K562 (cell line): ENCODE measurements around the gene ANKRD34A. TPM values are rescaled to one million over a fixed set of nuclear protein-coding genes. Genes with fewer than 3 reads are reported as not detected.

Source experiments
- CXXC5 ChIP-seq: fragments of 250-450 bp; sonication (Bioruptor Pico); IDR thresholded peaks from 2 replicates; pipeline ENCODE4 v1.8.0; 2022; ENCODE audit warnings: inconsistent platforms, mild to moderate bottlenecking, moderate library complexity
- ETV6 ChIP-seq, 3 experiments: fragments of 150-350 bp in 1 of 3; sonication (generic) in 1 of 3; formaldehyde crosslinking in 1 of 3; IDR thresholded peaks; 2 replicates each; pipeline versions ENCODE4 v1.6.1 to v1.8.0; 2014 to 2022; ENCODE audit warnings: borderline replicate concordance in 2 of 3, low read depth in 2 of 3, antibody characterized with exemption in 1 of 3, low read length in 1 of 3, mild to moderate bottlenecking in 1 of 3, missing genetic modification reagents in 1 of 3
- FOSL1 ChIP-seq: fragments of 200-800 bp; sonication (Bioruptor generic); conservative IDR thresholded peaks from 2 replicates; pipeline ENCODE4 v1.6.1; 2016; ENCODE audit warnings: missing genetic modification characterization, missing compliant biosample characterization
- FOXK1 ChIP-seq: sonication (generic); formaldehyde crosslinking; IDR thresholded peaks from 2 replicates; pipeline ENCODE4 v1.8.0; 2022; ENCODE audit warnings: missing genetic modification reagents, mild to moderate bottlenecking, borderline replicate concordance
- HMGN3 ChIP-seq: IDR thresholded peaks from 2 replicates; pipeline ENCODE4 v1.6.1; 2011; ENCODE audit warnings: borderline replicate concordance, low read depth, mild to moderate bottlenecking, mixed read lengths, low read length; ENCODE audit not compliant: insufficient read length; ENCODE audit errors: extremely low read depth
- IFI16 ChIP-seq: fragments of 250-450 bp; sonication (Bioruptor Pico); IDR thresholded peaks from 2 replicates; pipeline ENCODE4 v2.1.2; 2022; ENCODE audit warnings: mild to moderate bottlenecking, inconsistent platforms
- PHF20 ChIP-seq: fragments of 450-650 bp; IDR thresholded peaks from 2 replicates; pipeline ENCODE4 v1.6.1; 2018; ENCODE audit not compliant: partially characterized antibody
- RBM17 ChIP-seq: fragments of 200-400 bp; formaldehyde crosslinking; IDR thresholded peaks from 2 replicates; pipeline ENCODE4 v1.6.1; 2017; ENCODE audit warnings: low read depth, mild to moderate bottlenecking, low read length, borderline replicate concordance
- TSC22D4 ChIP-seq: fragments of 450-650 bp; IDR thresholded peaks from 2 replicates; pipeline ENCODE4 v1.6.1; 2016; ENCODE audit warnings: missing genetic modification characterization, missing biosample characterization, control low read depth
- U2AF2 ChIP-seq: fragments of 200-400 bp; formaldehyde crosslinking; optimal IDR thresholded peaks from 2 replicates; pipeline ENCODE3; 2017; ENCODE audit warnings: low read depth, mild to moderate bottlenecking, low read length
- ZBTB1 ChIP-seq: sonication (generic); formaldehyde crosslinking; IDR thresholded peaks from 2 replicates; pipeline ENCODE4 v1.8.1; 2023; ENCODE audit warnings: missing genetic modification reagents, low read depth, mild to moderate bottlenecking, borderline replicate concordance
- ZBTB8A ChIP-seq: fragments of 450-650 bp; IDR thresholded peaks from 2 replicates; pipeline ENCODE4 v1.6.1; 2018; ENCODE audit warnings: mild to moderate bottlenecking, moderate library complexity; ENCODE audit not compliant: partially characterized antibody
- ZC3H8 ChIP-seq: fragments of 450-650 bp; IDR thresholded peaks from 2 replicates; pipeline ENCODE4 v1.6.1; 2017
- ZNF24 ChIP-seq: fragments of 450-650 bp; IDR thresholded peaks from 2 replicates; pipeline ENCODE4 v1.6.1; 2016
- ZNF589 ChIP-seq: fragments of 200-800 bp; sonication (Bioruptor generic); IDR thresholded peaks from 2 replicates; pipeline ENCODE4 v1.6.1; 2016; ENCODE audit warnings: low read depth, missing genetic modification characterization, missing compliant biosample characterization
- polyA plus RNA-seq, 8 experiments: library from polyadenylated mRNA; depleted of rRNA in 4 of 8; stranded (reverse) in 5 of 8; unstranded in 3 of 8; fragments of >200 nt; fragmentation: Nextera tagmentation in 2 of 8; fragmentation: Illumina TruSeq in 1 of 8; extraction: Ambion mirVana in 2 of 8; extraction: Trizol in 1 of 8; gene quantifications; 2 replicates each; pipeline versions ENCODE4 v1.2.1 to v1.2.3, GENCODE V29; 2011 to 2014; ENCODE audit warnings: inconsistent platforms in 1 of 8, missing spikeins in 1 of 8
- total RNA-seq, 7 experiments: library from RNA; depleted of rRNA in 6 of 7; stranded (reverse); fragments of >200 nt in 6 of 7; fragmentation: Illumina TruSeq in 2 of 7; extraction: Trizol in 2 of 7; gene quantifications; 2 replicates each; pipeline versions ENCODE4 v1.2.1 to v1.2.3, GENCODE V29; 2011 to 2021; ENCODE audit warnings: low replicate concordance in 1 of 7
- TF ChIP-seq, protein P1 (sequence below): fragments of 450-650 bp; IDR thresholded peaks from 2 replicates; pipeline ENCODE4 v1.6.1; 2016; ENCODE audit warnings: low read depth
- TF ChIP-seq, protein P2 (sequence below), 2 experiments: fragments of 450-650 bp in 1 of 2; sonication (generic) in 1 of 2; formaldehyde crosslinking in 1 of 2; IDR thresholded peaks in 1 of 2; conservative IDR thresholded peaks in 1 of 2; 2 replicates each; pipeline versions ENCODE4 v1.6.1 to v1.8.1; 2016 to 2023; ENCODE audit warnings: mild to moderate bottlenecking in 2 of 2, moderate library complexity in 2 of 2, inconsistent platforms in 1 of 2, missing genetic modification reagents in 1 of 2

ANKRD34A gene
- total and polyA plus RNA-seq, 9 of the 15 experiments (the other 6 are each of a cell fraction or from before 2014, with no cell fraction given) = 0.06 to 1.6 (median 0.43) TPM

DNA sequence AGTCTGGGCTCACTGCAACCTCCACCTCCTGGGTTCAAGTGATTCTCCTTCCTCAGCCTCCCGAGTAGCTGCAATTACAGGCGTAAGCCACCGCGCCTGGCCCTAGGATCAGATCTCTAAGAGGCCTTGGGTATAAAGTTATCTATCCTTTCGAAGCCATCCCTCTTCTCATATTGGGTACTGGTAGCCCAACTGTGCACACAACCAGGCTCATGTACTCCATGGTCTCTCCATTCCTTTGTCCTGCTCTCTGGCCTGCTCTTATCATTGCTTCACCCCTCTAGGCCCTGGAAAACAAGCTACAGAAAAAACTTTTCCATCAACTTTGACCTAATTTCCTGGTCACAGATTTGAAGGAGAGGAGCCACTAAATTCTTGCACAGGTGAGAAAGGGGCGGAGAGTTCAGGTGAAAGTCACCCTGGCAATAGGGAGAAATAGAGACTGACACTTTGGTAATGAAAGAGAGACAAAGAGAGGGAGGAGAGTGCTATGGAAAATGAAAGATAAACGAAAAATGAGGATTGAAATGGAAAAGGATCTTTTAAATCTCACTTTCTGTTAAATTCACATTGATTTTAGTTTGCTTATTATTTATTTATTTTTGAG lies 26.0 kb upstream of the ANKRD34A start (continued):
- TF ChIP-seq, protein P1, sequence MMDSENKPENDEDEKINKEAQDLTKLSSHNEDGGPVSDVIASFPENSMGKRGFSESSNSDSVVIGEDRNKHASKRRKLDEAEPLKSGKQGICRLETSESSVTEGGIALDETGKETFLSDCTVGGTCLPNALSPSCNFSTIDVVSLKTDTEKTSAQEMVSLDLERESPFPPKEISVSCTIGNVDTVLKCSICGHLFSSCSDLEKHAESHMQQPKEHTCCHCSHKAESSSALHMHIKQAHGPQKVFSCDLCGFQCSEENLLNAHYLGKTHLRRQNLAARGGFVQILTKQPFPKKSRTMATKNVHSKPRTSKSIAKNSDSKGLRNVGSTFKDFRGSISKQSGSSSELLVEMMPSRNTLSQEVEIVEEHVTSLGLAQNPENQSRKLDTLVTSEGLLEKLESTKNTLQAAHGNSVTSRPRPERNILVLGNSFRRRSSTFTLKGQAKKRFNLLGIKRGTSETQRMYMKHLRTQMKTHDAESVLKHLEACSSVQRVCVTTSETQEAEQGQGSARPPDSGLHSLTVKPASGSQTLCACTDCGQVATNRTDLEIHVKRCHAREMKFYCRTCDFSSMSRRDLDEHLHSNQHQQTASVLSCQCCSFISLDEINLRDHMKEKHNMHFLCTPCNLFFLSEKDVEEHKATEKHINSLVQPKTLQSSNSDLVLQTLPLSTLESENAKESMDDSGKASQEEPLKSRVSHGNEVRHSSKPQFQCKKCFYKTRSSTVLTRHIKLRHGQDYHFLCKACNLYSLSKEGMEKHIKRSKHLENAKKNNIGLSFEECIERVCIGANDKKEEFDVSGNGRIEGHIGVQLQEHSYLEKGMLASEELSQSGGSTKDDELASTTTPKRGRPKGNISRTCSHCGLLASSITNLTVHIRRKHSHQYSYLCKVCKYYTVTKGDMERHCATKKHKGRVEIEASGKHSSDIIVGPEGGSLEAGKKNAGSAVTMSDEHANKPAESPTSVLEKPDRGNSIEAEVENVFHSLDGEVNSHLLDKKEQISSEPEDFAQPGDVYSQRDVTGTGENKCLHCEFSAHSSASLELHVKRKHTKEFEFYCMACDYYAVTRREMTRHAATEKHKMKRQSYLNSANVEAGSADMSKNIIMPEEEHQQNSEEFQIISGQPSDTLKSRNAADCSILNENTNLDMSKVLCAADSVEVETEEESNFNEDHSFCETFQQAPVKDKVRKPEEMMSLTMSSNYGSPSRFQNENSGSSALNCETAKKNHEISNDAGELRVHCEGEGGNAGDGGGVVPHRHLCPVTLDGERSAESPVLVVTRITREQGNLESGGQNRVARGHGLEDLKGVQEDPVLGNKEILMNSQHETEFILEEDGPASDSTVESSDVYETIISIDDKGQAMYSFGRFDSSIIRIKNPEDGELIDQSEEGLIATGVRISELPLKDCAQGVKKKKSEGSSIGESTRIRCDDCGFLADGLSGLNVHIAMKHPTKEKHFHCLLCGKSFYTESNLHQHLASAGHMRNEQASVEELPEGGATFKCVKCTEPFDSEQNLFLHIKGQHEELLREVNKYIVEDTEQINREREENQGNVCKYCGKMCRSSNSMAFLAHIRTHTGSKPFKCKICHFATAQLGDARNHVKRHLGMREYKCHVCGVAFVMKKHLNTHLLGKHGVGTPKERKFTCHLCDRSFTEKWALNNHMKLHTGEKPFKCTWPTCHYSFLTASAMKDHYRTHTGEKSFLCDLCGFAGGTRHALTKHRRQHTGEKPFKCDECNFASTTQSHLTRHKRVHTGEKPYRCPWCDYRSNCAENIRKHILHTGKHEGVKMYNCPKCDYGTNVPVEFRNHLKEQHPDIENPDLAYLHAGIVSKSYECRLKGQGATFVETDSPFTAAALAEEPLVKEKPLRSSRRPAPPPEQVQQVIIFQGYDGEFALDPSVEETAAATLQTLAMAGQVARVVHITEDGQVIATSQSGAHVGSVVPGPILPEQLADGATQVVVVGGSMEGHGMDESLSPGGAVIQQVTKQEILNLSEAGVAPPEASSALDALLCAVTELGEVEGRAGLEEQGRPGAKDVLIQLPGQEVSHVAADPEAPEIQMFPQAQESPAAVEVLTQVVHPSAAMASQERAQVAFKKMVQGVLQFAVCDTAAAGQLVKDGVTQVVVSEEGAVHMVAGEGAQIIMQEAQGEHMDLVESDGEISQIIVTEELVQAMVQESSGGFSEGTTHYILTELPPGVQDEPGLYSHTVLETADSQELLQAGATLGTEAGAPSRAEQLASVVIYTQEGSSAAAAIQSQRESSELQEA = no peak
- TF ChIP-seq, protein P2, sequence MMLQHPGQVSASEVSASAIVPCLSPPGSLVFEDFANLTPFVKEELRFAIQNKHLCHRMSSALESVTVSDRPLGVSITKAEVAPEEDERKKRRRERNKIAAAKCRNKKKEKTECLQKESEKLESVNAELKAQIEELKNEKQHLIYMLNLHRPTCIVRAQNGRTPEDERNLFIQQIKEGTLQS (IDR thresholded peaks at IDR 0.05) = no peak
- TF ChIP-seq, protein P2 (CRISPR knock-in tag; conservative IDR thresholded peaks at IDR 0.05) = no peak
- TF ChIP-seq ZC3H8 (no peak), U2AF2 (no peak), RBM17 (no peak), IFI16 (CRISPR knock-in tag) (no peak), FOXK1 (CRISPR knock-in tag) (no peak), FOSL1 (no peak), CXXC5 (CRISPR knock-in tag) (no peak), ZNF589 (CRISPR knock-in tag) (0 out of 2 replicates have a peak, but pooled peaks have one; percentile 44), ZNF24 (no peak), ZBTB8A (no peak), ZBTB1 (CRISPR knock-in tag) (no peak), TSC22D4 (no peak), ETV6 (IDR thresholded peaks at IDR 0.05; ENCODE audit: borderline replicate concordance in 1 of 2, low read depth in 2 of 2, low read length in 1 of 2) (no peak), ETV6 (CRISPR knock-in tag; IDR thresholded peaks at IDR 0.05; ENCODE audit: borderline replicate concordance) (no peak), HMGN3 (no peak), PHF20 (no peak)
